Body of pancreas (tissue), 4 donors: ENCODE data around the gene PNMA6F.
"Not testable (repeated sequence)": the region's sequence is repeated elsewhere in the genome, so short reads cannot be mapped to it uniquely, and the experiment has no call there.

ENCODE experiments used
- CTCF ChIP-seq, 7 experiments: fragments of 450-650 bp in 4 of 7; fragments of 200-600 bp in 3 of 7; sonication (generic) in 3 of 7; IDR thresholded peaks; one replicate each; pipeline ENCODE4 v1.5.1; 2016 to 2019; ENCODE audit warnings: antibody characterized with exemption in 7 of 7
- POLR2A ChIP-seq, 3 donors: fragments of 450-650 bp; IDR thresholded peaks; one replicate each; pipeline ENCODE4 v1.6.1; 2016; ENCODE audit warnings: antibody characterized with exemption in 3 of 3, mild to moderate bottlenecking in 2 of 3

- TF ChIP-seq CTCF, POLR2A (IDR thresholded peaks at IDR 0.05): not testable (repeated sequence)
Observed at GRCh38 chrX:153272070-153272469, 49.5 kb downstream of the PNMA6F start.
